Measurements from ENCODE around the gene GMDS. TPM values are rescaled to one million over a fixed set of nuclear protein-coding genes. Genes with fewer than 3 reads are reported as not detected.

Gene GMDS
- total RNA-seq, 4 donors from 2014 or later = 9.5 to 32.8 (median 22.4) TPM

DNA sequence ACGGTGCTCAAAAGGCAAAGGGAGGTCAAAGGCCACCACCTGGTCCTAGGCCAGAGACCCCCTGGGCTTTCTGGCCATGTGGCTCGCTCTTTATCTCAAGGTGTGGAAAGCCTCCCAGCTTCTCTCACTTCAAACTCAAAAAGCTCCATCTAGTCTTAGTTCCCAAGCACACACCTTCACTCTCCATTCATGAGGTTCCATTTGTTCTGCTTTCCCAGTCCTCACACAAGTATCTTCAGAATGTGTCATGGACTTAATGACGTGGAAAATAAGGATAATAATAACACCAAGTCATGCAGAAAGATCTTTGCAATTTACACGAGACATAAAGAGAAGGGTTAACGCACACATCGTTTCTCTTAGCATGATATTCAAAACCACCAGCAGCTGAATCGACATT, 219.3 kb downstream of the GMDS start:
- 88 to 91% methylated on average over 7 of the region's 7 CpGs for WGBS, 2 donors
- TF ChIP-seq, protein P1, sequence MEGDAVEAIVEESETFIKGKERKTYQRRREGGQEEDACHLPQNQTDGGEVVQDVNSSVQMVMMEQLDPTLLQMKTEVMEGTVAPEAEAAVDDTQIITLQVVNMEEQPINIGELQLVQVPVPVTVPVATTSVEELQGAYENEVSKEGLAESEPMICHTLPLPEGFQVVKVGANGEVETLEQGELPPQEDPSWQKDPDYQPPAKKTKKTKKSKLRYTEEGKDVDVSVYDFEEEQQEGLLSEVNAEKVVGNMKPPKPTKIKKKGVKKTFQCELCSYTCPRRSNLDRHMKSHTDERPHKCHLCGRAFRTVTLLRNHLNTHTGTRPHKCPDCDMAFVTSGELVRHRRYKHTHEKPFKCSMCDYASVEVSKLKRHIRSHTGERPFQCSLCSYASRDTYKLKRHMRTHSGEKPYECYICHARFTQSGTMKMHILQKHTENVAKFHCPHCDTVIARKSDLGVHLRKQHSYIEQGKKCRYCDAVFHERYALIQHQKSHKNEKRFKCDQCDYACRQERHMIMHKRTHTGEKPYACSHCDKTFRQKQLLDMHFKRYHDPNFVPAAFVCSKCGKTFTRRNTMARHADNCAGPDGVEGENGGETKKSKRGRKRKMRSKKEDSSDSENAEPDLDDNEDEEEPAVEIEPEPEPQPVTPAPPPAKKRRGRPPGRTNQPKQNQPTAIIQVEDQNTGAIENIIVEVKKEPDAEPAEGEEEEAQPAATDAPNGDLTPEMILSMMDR (IDR thresholded peaks at IDR 0.05) = no peak
- TF ChIP-seq POLR2A (IDR thresholded peaks at IDR 0.05) = no peak
- Histone ChIP-seq H3K27ac (no peak overlapping the region), H3K4me3 (replicated peaks in 1 of 3) (no peak overlapping the region), H3K36me3 (no peaks in the 10 kb centered on the region), H3K4me1 (peaks cover 0 to 7% of the 10 kb centered on the region in 2 donors), H3K27me3 (no peaks in the 10 kb centered on the region), H3K9me3 (no peaks in the 10 kb centered on the region)
- intact Hi-C loops (cut with DNase I) = no loop called here
- DNase-seq = no peak

DNA sequence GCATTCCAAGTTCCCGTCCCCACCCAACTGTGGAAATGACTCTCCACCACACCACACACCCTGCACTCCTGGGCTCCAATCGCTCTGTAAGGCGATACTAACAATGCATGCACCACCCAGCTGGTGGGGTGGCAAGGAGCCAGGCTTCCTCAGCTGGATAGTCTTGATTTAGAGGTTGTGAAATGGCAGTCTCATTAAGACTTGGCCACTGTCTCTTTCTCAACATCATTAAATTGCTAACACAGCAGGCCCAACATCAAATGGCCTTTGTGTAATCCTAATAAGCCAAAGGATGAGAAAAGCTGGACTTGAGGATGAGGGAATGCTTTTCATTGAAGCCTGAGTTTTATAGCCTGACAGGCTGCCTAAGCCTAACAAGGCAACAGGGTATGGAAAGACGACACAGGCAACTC, 223.7 kb downstream of the GMDS start:
- Histone ChIP-seq H3K27me3 (no peaks in the 10 kb centered on the region), H3K9me3 (no peaks in the 10 kb centered on the region), H3K36me3 (no peaks in the 10 kb centered on the region), H3K27ac (no peak overlapping the region), H3K4me3 (replicated peaks in 1 of 3) (no peak overlapping the region), H3K4me1 (peaks cover 0 to 13% of the 10 kb centered on the region in 2 donors)
- TF ChIP-seq POLR2A (IDR thresholded peaks at IDR 0.05) = no peak
- TF ChIP-seq, protein P1 (IDR thresholded peaks at IDR 0.05) = no peak
- intact Hi-C loops (cut with DNase I) = no loop called here
- WGBS, 2 donors = 64 to 73% methylated on average over 4 of the region's 4 CpGs
- peak; percentile 30 to 44 for DNase-seq

DNA sequence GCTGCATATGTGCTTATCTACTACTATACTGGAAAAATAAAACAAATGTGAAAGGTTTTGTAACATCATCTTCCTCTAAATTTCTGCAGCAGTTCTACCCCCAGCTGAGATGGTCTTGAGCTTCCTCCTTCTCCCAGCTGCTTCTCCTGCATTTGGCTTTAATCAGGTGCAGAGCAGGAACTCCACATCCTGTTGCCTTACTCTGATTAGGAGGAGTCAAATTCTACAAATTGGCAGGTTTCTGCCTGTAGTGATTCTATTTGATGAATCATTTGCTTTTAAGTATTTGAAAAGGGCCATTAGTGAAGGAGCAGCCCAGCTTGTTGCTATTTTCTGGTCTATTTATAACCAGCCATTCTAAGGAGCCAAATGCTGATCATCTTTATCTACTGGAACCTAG, 224.5 kb downstream of the GMDS start:
- H3K27ac ChIP-seq = no peak overlapping the region
- H3K4me1 ChIP-seq = peaks cover 0 to 13% of the 10 kb centered on the region in 2 donors
- H3K4me3 ChIP-seq (replicated peaks in 1 of 3) = no peak overlapping the region
- no peak for DNase-seq
- intact Hi-C loops (cut with DNase I) = no loop called here
- H3K36me3 ChIP-seq = no peaks in the 10 kb centered on the region
- no peaks in the 10 kb centered on the region for H3K9me3 ChIP-seq
- no peak for TF ChIP-seq POLR2A (IDR thresholded peaks at IDR 0.05)
- TF ChIP-seq, protein P1 (IDR thresholded peaks at IDR 0.05) = no peak
- no peaks in the 10 kb centered on the region for H3K27me3 ChIP-seq

DNA sequence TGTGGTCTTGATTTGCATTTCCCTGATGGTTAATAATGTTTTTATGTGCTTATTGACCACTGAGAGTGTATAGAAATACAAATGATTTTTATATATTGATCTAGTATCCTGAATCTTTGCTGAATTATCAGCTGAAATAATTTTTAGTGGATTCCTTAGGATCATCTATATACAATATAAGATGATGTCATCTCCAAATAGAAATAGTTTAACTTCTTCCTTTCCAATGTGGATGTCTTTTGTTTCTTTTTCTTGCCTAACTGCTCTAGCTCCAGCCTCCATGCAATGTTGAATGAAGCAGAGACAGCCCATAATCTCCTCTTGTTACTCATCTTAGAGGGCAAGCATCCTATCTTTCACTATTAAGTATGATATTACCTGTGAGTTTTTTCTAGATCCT, 226.4 kb downstream of the GMDS start:
- Histone ChIP-seq H3K27ac (no peak overlapping the region), H3K4me3 (replicated peaks in 1 of 3) (no peak overlapping the region), H3K27me3 (no peaks in the 10 kb centered on the region), H3K36me3 (no peaks in the 10 kb centered on the region), H3K9me3 (no peaks in the 10 kb centered on the region), H3K4me1 (peaks cover 0 to 13% of the 10 kb centered on the region in 2 donors)
- intact Hi-C loops (cut with DNase I) = no loop called here
- TF ChIP-seq, protein P1 (IDR thresholded peaks at IDR 0.05) = no peak
- TF ChIP-seq POLR2A (IDR thresholded peaks at IDR 0.05) = no peak
- no peak for DNase-seq

DNA sequence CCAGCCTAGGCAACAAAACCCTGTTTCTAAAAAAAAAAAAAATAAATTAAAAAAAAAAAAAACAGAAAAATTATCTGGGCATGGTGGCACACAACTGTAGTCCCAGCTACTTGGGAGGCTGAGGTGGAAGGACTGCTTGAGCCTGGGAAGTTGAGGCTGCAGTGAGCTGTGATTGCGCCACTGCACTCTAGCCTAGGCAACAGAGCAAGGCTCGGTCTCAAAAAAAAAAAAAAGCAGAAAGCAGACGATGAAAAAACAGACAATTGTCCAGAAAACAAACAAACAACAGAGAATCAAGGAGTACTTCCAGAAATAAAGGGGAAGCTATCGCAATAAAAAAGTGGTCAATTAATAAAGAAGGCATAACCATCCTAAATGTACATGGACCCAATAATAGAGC, 229.4 kb downstream of the GMDS start:
- Histone ChIP-seq H3K27me3 (no peaks in the 10 kb centered on the region), H3K27ac (no peak overlapping the region), H3K36me3 (no peaks in the 10 kb centered on the region), H3K9me3 (no peaks in the 10 kb centered on the region), H3K4me1 (peaks cover 0 to 5% of the 10 kb centered on the region in 2 donors), H3K4me3 (replicated peaks in 1 of 3) (no peak overlapping the region)
- TF ChIP-seq POLR2A (IDR thresholded peaks at IDR 0.05) = no peak
- TF ChIP-seq, protein P1 (IDR thresholded peaks at IDR 0.05) = no peak
- intact Hi-C loops (cut with DNase I) = no loop called here
- no peak for DNase-seq
- 86 to 95% methylated on average over 4 of the region's 4 CpGs for WGBS, 2 donors
